H1 (cell line): ENCODE measurements around the gene FOXK1. TPM values are rescaled to one million over a fixed set of nuclear protein-coding genes. Genes with fewer than 3 reads are reported as not detected.

Source experiments
- CTCF ChIA-PET: fragments of 300-600 bp; sonication (Branson Sonifier 250); formaldehyde crosslinking; loops from one replicate; lab custom pipeline; 2021; ENCODE audit not compliant: partially characterized antibody; lab: Charles Lee
- POLR2A ChIA-PET: fragments of 300-600 bp; sonication (Branson Sonifier 250); formaldehyde crosslinking; loops from one replicate; lab custom pipeline; 2021; ENCODE audit warnings: inconsistent platforms; ENCODE audit not compliant: partially characterized antibody; lab: Charles Lee
- DNase-seq, 2 experiments: peaks; one replicate each; pipeline versions ENCODE4 v3.0.0 to v3.0.0-alpha.2; 2010 to 2022; ENCODE audit warnings: low spot score in 2 of 2, low read depth in 1 of 2, mixed read lengths in 1 of 2
- FAIRE-seq: peaks from 2 replicates; lab custom pipeline; 2011; peaks lifted over from hg19 to GRCh38; lab: Jason Lieb, UNC
- H2AFZ ChIP-seq: 2 replicates; pipeline ENCODE4 v1.8.1; 2012; ENCODE audit warnings: low read length, inconsistent platforms
- H2AK5ac ChIP-seq: 2 replicates; pipeline ENCODE4 v1.6.1; 2013; ENCODE audit warnings: low read depth, low read length
- H2BK120ac ChIP-seq: replicated peaks from 2 replicates; pipeline ENCODE3; 2013; ENCODE audit warnings: low read depth, low read length, inconsistent platforms
- H2BK12ac ChIP-seq: 2 replicates; pipeline ENCODE4 v1.6.1; 2013; ENCODE audit warnings: low read depth, low read length
- H2BK15ac ChIP-seq: 2 replicates; pipeline ENCODE4 v1.6.1; 2013; ENCODE audit warnings: low read length
- H2BK20ac ChIP-seq: 2 replicates; pipeline ENCODE4 v1.6.1; 2013; ENCODE audit warnings: low read length
- H2BK5ac ChIP-seq: 2 replicates; pipeline ENCODE4 v1.6.1; 2013; ENCODE audit warnings: low read depth, low read length
- H3K14ac ChIP-seq: 2 replicates; pipeline ENCODE4 v1.6.1; 2013; ENCODE audit warnings: inconsistent platforms; ENCODE audit not compliant: insufficient read length
- H3K18ac ChIP-seq: 2 replicates; pipeline ENCODE4 v1.6.1; 2013; ENCODE audit warnings: low read length; ENCODE audit errors: extremely low read depth
- H3K23ac ChIP-seq: 2 replicates; pipeline ENCODE4 v1.6.1; 2013; ENCODE audit warnings: inconsistent platforms; ENCODE audit not compliant: insufficient read length
- H3K23me2 ChIP-seq: 2 replicates; pipeline ENCODE4 v1.6.1; 2013; ENCODE audit warnings: low read depth, low read length
- H3K27ac ChIP-seq: 2 replicates; pipeline ENCODE4 v1.6.1; 2011; ENCODE audit warnings: low read depth, low read length, inconsistent platforms
- H3K27me3 ChIP-seq, 4 experiments: replicated peaks in 1 of 4; 1 replicate in 1 of 4; 2 replicates in 3 of 4; pipeline versions ENCODE4 v1.6.1 to v1.8.1; 2011 to 2013; ENCODE audit warnings: low read length in 3 of 4, mild to moderate bottlenecking in 3 of 4, inconsistent platforms in 2 of 4, mixed read lengths in 2 of 4, moderate library complexity in 1 of 4; ENCODE audit not compliant: control insufficient read depth in 3 of 4, insufficient read depth in 3 of 4; ENCODE audit errors: extremely low read depth in 1 of 4
- H3K36me3 ChIP-seq, 4 experiments: 2 replicates each; pipeline versions ENCODE4 v1.6.1 to v1.8.1; 2011 to 2013; ENCODE audit warnings: mild to moderate bottlenecking in 4 of 4, low read length in 3 of 4, moderate library complexity in 2 of 4, control low read depth in 1 of 4, inconsistent platforms in 1 of 4; ENCODE audit not compliant: insufficient read depth in 4 of 4, control insufficient read depth in 2 of 4
- H3K4ac ChIP-seq: replicated peaks from 2 replicates; pipeline ENCODE3; 2013; ENCODE audit warnings: low read length, low read depth, mixed read lengths, inconsistent platforms; ENCODE audit not compliant: insufficient read length
- H3K4me1 ChIP-seq, 4 experiments: replicated peaks in 1 of 4; 1 replicate in 1 of 4; 2 replicates in 3 of 4; pipeline versions ENCODE4 v1.6.1 to v1.8.1; 2011 to 2013; ENCODE audit warnings: low read length in 3 of 4, inconsistent platforms in 2 of 4, mixed read lengths in 1 of 4; ENCODE audit not compliant: insufficient read depth in 4 of 4, control insufficient read depth in 3 of 4
- H3K4me2 ChIP-seq, 2 experiments: 2 replicates each; pipeline versions ENCODE4 v1.6.1 to v1.8.1; 2011 to 2013; ENCODE audit warnings: low read depth in 2 of 2, low read length in 2 of 2, control low read depth in 1 of 2, inconsistent platforms in 1 of 2, mild to moderate bottlenecking in 1 of 2; ENCODE audit not compliant: insufficient read depth in 1 of 2
- H3K4me3 ChIP-seq, 4 experiments: fragments of 200-600, 300-600 bp in 1 of 4; sonication (generic), shearing (Covaris generic), sonication (Bioruptor Twin) in 1 of 4; 2 replicates each; pipeline versions ENCODE4 v1.5.1 to v1.8.1; 2011 to 2016; ENCODE audit warnings: low read length in 4 of 4, low read depth in 3 of 4, control low read depth in 2 of 4, inconsistent platforms in 2 of 4, mild to moderate bottlenecking in 2 of 4, mixed read lengths in 1 of 4, moderate library complexity in 1 of 4; ENCODE audit not compliant: insufficient read depth in 2 of 4; ENCODE audit errors: extremely low read depth in 1 of 4
- H3K56ac ChIP-seq: replicated peaks from 2 replicates; pipeline ENCODE3; 2013; ENCODE audit warnings: low read depth, mild to moderate bottlenecking, mixed read lengths, low read length, inconsistent platforms; ENCODE audit not compliant: insufficient read length
- H3K79me1 ChIP-seq: 2 replicates; pipeline ENCODE4 v1.6.1; 2013; ENCODE audit warnings: low read depth, low read length, control low read depth
- H3K79me2 ChIP-seq, 2 experiments: 2 replicates each; pipeline versions ENCODE4 v1.6.1 to v1.8.1; 2012 to 2013; ENCODE audit warnings: low read length in 2 of 2, mild to moderate bottlenecking in 2 of 2, inconsistent platforms in 1 of 2; ENCODE audit not compliant: insufficient read depth in 2 of 2, control insufficient read depth in 1 of 2
- H3K9ac ChIP-seq, 4 experiments: replicated peaks in 1 of 4; 1 replicate in 1 of 4; 2 replicates in 3 of 4; pipeline versions ENCODE4 v1.6.1 to v1.8.1; 2011 to 2013; ENCODE audit warnings: low read depth in 3 of 4, low read length in 3 of 4, control low read depth in 2 of 4, mild to moderate bottlenecking in 2 of 4, moderate library complexity in 2 of 4, inconsistent platforms in 1 of 4; ENCODE audit errors: extremely low read depth in 1 of 4
- H3K9me3 ChIP-seq, 2 experiments: 2 replicates each; pipeline versions ENCODE4 v1.6.1 to v1.8.1; 2012 to 2013; ENCODE audit warnings: mild to moderate bottlenecking in 2 of 2, moderate library complexity in 2 of 2, control low read depth in 1 of 2, inconsistent platforms in 1 of 2, low read depth in 1 of 2, low read length in 1 of 2, mixed read lengths in 1 of 2; ENCODE audit not compliant: insufficient read depth in 2 of 2
- H4K20me1 ChIP-seq, 2 experiments: replicated peaks in 1 of 2; 2 replicates each; pipeline versions ENCODE3 to v1.8.1; 2011 to 2013; ENCODE audit warnings: inconsistent platforms in 2 of 2, low read length in 2 of 2, mild to moderate bottlenecking in 1 of 2; ENCODE audit not compliant: insufficient read depth in 2 of 2, control insufficient read depth in 1 of 2
- H4K5ac ChIP-seq: 2 replicates; pipeline ENCODE4 v1.6.1; 2013; ENCODE audit warnings: low read length, low read depth, mixed read lengths, inconsistent platforms; ENCODE audit not compliant: insufficient read length
- H4K8ac ChIP-seq: 2 replicates; pipeline ENCODE4 v1.8.0; 2013; ENCODE audit warnings: mild to moderate bottlenecking, moderate library complexity, low read length, inconsistent platforms; ENCODE audit not compliant: insufficient read depth; ENCODE audit errors: extremely low read depth
- H4K91ac ChIP-seq: replicated peaks from 2 replicates; pipeline ENCODE3; 2013; ENCODE audit warnings: low read length, mixed read lengths, inconsistent platforms; ENCODE audit not compliant: insufficient read length
- BCL11A ChIP-seq, 2 experiments: IDR thresholded peaks; one replicate each; pipeline ENCODE4 v1.6.1; 2011; ENCODE audit warnings: low read depth in 2 of 2, low read length in 2 of 2, mild to moderate bottlenecking in 2 of 2
- CTBP2 ChIP-seq: IDR thresholded peaks from 2 replicates; pipeline ENCODE4 v1.7.0; 2011; ENCODE audit warnings: borderline replicate concordance, mild to moderate bottlenecking, moderate library complexity, mixed read lengths, low read length; ENCODE audit not compliant: insufficient read depth, insufficient read length
- KDM5A ChIP-seq: fragments of 200-600 bp; IDR thresholded peaks from 2 replicates; pipeline ENCODE4 v1.7.1; 2012; ENCODE audit warnings: mild to moderate bottlenecking, low read length, inconsistent platforms, mixed read lengths
- RNF2 ChIP-seq: fragments of 200-900, 300-1000 bp; sonication (generic); IDR thresholded peaks from 2 replicates; pipeline ENCODE4 v1.7.1; 2016; ENCODE audit warnings: borderline replicate concordance, low read depth, mild to moderate bottlenecking, antibody characterized with exemption, low read length; ENCODE audit not compliant: poor library complexity, severe bottlenecking; ENCODE audit errors: missing control alignments
- RXRA ChIP-seq: IDR thresholded peaks from 2 replicates; pipeline ENCODE4 v1.6.1; 2011; ENCODE audit warnings: low read depth, mild to moderate bottlenecking, low read length, moderate library complexity; ENCODE audit not compliant: insufficient read depth
- SIN3A ChIP-seq, 2 experiments: IDR thresholded peaks in 1 of 2; conservative IDR thresholded peaks in 1 of 2; 2 replicates each; pipeline ENCODE4 v1.6.1; 2011 to 2012; ENCODE audit warnings: low read length in 2 of 2, improper control_type of control experiment in 1 of 2, low read depth in 1 of 2, mild to moderate bottlenecking in 1 of 2
- ZNF274 ChIP-seq: IDR thresholded peaks from 2 replicates; pipeline ENCODE4 v1.7.0; 2012; ENCODE audit warnings: low read length, borderline replicate concordance; ENCODE audit errors: extremely low read depth
- WGBS, 2 experiments: shearing (Covaris generic) in 1 of 2; methylation state at CpG; one replicate each; pipeline versions ENCODE4 v1.1.6 to v1.1.7; 2013 to 2015; ENCODE audit warnings: low lambda C conversion rate in 2 of 2, mixed read lengths in 2 of 2, inconsistent platforms in 1 of 2, low coverage in 1 of 2, missing lambda C conversion rate in 1 of 2; ENCODE audit not compliant: insufficient replicate concordance in 2 of 2, insufficient coverage in 1 of 2, insufficient read length in 1 of 2; ENCODE audit errors: extremely low coverage in 1 of 2, missing lambda C conversion rate in 1 of 2; 5-methylcytosine and 5-hydroxymethylcytosine counted together
- polyA plus RNA-seq, 7 experiments: library from polyadenylated mRNA; depleted of rRNA in 3 of 7; stranded (reverse) in 5 of 7; unstranded in 2 of 7; fragments of >200 nt in 5 of 7; fragments of 200-250 nt in 2 of 7; gene quantifications; 1 replicate in 5 of 7; 2 replicates in 1 of 7; 4 replicates in 1 of 7; pipeline versions ENCODE4 v1.2.1 to v1.2.3, GENCODE V29; 2011 to 2013; ENCODE audit warnings: missing spikeins in 2 of 7, mixed read lengths in 2 of 7
- total RNA-seq: library from RNA; stranded (reverse); fragmentation: NEBNext Ultra II Directional; extraction: Animal tissue kit (Norgen Biotek cat#: 25700); gene quantifications from 2 replicates; pipeline ENCODE4 v1.2.1, GENCODE V29; 2021
- TF ChIP-seq, protein P1 (sequence below), 3 experiments: IDR thresholded peaks; 1 replicate in 2 of 3; 2 replicates in 1 of 3; pipeline versions ENCODE4 v1.5.1 to v1.6.1; 2011; ENCODE audit warnings: low read length in 3 of 3, mild to moderate bottlenecking in 3 of 3, inconsistent platforms in 2 of 3, low read depth in 1 of 3, moderate library complexity in 1 of 3; ENCODE audit not compliant: insufficient read depth in 1 of 3; ENCODE audit errors: control extremely low read depth in 1 of 3

FOXK1 gene
- total and polyA plus RNA-seq, 2 of the 8 experiments (the other 6 are each of a cell fraction or from before 2014, with no cell fraction given): 2.0 to 8.5 TPM

DNA sequence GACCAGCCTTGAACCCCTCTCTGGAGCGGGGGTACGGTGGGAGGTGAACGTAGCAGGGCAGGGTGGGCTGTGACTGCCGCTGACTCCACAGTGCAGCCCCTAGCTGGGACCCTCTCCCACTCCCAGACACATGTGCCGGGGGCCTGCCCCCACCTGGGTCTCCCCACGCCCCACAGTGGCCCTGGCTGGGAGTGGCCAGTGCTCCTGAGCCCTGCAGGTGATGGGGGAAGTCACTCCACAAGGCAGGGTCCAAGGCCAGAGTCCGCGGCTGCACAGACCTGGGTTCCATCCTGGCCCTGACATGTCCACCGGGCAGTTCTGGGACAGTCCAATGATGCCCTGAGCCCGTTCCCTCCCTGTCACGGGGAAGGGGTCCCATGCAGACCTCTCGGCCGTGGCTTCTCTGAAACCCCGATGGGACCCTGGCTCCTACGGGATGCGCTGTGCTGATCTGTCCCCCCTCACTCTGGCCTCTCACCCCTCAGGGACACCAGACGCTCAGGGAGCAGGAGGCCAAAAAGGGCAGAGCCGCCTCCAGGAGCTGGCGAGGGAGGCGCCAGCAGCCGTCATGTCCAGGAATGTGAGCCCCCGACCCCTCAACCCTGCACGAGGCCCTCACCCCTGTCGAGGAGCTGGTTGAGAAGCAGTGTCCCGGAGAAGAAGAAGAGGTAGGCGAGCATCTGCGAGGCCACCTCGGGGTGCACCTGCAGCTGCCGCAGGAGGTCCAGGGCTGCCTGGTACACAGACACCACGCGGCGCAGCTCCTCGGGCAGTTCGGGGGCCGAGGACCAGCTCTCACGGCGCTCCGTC, 133.7 kb downstream of the FOXK1 start:
- DNase-seq (peak in 1 of 2 experiments; percentile 61), FAIRE-seq (no peak)
- H3K4me3 ChIP-seq: no peak overlapping the region
- no peak overlapping the region for H2BK20ac ChIP-seq
- no peak overlapping the region for H2AFZ ChIP-seq
- H3K23me2 ChIP-seq: no peaks in the 10 kb centered on the region
- 86% methylated on average over 31 of the region's 38 CpGs; no CpG with 5 or more reads in 1 of the 2 experiments for WGBS, 2 experiments
- H4K8ac ChIP-seq: peak overlapping the region; percentile 71
- H2BK5ac ChIP-seq: no peak overlapping the region
- H3K27me3 ChIP-seq: no peaks in the 10 kb centered on the region
- no peak overlapping the region for H3K14ac ChIP-seq
- no peaks in the 10 kb centered on the region for H3K4me1 ChIP-seq
- no peak overlapping the region for H4K5ac ChIP-seq
- H3K23ac ChIP-seq: no peak overlapping the region
- CTCF ChIA-PET: interaction anchor here (0.6 to 4.8 kb wide), 20 partner anchors 8 to 273 kb away, joined by 3 to 59 read pairs (median 3); no protein-coding TSS in a partner anchor
- no peak overlapping the region for H2BK15ac ChIP-seq
- H3K18ac ChIP-seq: no peak overlapping the region
- peaks cover 0 to 2% of the 10 kb centered on the region in 2 experiments for H4K20me1 ChIP-seq
- no peak overlapping the region for H2BK120ac ChIP-seq
- no peak overlapping the region for H4K91ac ChIP-seq
- H3K27ac ChIP-seq: no peak overlapping the region
- no peak overlapping the region for H3K4ac ChIP-seq
- no peaks in the 10 kb centered on the region for H3K79me2 ChIP-seq
- no peak overlapping the region for H3K4me2 ChIP-seq
- no peak overlapping the region for H3K56ac ChIP-seq
- H3K9me3 ChIP-seq: no peaks in the 10 kb centered on the region
- H2AK5ac ChIP-seq: no peak overlapping the region
- no peak overlapping the region for H3K9ac ChIP-seq
- no peaks in the 10 kb centered on the region for H3K79me1 ChIP-seq
- POLR2A ChIA-PET: interaction anchor here (0.6 to 1.3 kb wide), 4 partner anchors 9 to 163 kb away, joined by 3 to 4 read pairs (median 4); no protein-coding TSS in a partner anchor
- no peak overlapping the region for H2BK12ac ChIP-seq
- no peaks in the 10 kb centered on the region for H3K36me3 ChIP-seq
- TF ChIP-seq, protein P1, sequence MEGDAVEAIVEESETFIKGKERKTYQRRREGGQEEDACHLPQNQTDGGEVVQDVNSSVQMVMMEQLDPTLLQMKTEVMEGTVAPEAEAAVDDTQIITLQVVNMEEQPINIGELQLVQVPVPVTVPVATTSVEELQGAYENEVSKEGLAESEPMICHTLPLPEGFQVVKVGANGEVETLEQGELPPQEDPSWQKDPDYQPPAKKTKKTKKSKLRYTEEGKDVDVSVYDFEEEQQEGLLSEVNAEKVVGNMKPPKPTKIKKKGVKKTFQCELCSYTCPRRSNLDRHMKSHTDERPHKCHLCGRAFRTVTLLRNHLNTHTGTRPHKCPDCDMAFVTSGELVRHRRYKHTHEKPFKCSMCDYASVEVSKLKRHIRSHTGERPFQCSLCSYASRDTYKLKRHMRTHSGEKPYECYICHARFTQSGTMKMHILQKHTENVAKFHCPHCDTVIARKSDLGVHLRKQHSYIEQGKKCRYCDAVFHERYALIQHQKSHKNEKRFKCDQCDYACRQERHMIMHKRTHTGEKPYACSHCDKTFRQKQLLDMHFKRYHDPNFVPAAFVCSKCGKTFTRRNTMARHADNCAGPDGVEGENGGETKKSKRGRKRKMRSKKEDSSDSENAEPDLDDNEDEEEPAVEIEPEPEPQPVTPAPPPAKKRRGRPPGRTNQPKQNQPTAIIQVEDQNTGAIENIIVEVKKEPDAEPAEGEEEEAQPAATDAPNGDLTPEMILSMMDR (IDR thresholded peaks at IDR 0.05; ENCODE audit: control extremely low read depth in 1 of 3, insufficient read depth in 1 of 3, low read depth in 1 of 3, low read length in 3 of 3): peak; percentile 38 to 59 (median 38); a peak in 3 of 4 replicates
- no peak for TF ChIP-seq CTBP2
- TF ChIP-seq ZNF274: no peak
- TF ChIP-seq RXRA: no peak
- TF ChIP-seq BCL11A (IDR thresholded peaks at IDR 0.05; ENCODE audit: low read depth in 2 of 2, low read length in 2 of 2): no peak
- no peak for TF ChIP-seq RNF2
- no peak for TF ChIP-seq KDM5A
- no peak for TF ChIP-seq SIN3A (conservative IDR thresholded peaks at IDR 0.05 in 1 of 2, IDR thresholded peaks at IDR 0.05 in 1 of 2; ENCODE audit: low read depth in 1 of 2, low read length in 2 of 2)
